NCI-H82 treated with DMSO at 0.1 percent for 48 hours (cell line): ENCODE data around the gene OR1L4.

Experiments used
- DNase-seq: peaks from one replicate; lab custom pipeline; 2025; ENCODE audit not compliant: unreplicated experiment; lab: John Stamatoyannopoulos, UW

The OR1L4 gene, protein sequence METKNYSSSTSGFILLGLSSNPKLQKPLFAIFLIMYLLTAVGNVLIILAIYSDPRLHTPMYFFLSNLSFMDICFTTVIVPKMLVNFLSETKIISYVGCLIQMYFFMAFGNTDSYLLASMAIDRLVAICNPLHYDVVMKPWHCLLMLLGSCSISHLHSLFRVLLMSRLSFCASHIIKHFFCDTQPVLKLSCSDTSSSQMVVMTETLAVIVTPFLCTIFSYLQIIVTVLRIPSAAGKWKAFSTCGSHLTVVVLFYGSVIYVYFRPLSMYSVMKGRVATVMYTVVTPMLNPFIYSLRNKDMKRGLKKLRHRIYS

DNA sequence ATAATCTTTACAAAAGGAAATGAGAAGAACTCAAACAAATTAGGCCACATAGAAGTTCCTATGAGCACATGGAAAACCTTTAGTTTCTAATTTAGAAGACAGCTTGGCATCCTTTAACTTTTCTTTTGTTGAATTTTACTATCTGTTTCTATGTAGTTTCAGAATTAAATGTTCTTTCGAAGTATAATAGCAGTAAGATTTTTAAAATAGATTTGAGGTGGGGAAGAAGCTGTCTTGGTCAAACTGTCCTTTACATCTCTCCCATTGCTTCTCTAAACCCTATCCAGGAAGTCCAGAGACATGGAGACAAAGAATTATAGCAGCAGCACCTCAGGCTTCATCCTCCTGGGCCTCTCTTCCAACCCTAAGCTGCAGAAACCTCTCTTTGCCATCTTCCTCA lies at the start of gene OR1L4:
OR1L4 (plus strand) TSS at position 301 of the 400 bp plus-strand sequence; CDS start at position 301, 0 bp downstream.
- no peak for DNase-seq

DNA sequence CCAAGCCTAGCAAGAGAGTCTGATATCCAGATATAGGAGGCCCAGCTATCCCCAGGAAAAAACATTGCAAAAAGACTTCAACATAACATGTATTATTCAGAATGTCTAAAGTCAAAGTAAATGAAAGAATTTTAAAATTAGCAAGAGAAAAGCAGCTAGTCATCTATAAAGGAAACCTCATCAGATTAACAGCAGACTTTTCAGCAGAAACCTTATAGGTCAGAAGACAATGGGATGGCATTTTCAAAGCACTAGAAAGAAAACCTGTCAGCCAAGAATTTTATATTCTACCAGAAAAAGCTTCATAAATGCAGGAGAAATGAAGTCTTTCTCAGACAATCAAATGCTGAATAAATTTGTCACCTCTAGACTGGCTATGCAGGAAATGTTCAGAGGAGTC lies 38.9 kb upstream of the OR1L4 start:
- no peak for DNase-seq

DNA sequence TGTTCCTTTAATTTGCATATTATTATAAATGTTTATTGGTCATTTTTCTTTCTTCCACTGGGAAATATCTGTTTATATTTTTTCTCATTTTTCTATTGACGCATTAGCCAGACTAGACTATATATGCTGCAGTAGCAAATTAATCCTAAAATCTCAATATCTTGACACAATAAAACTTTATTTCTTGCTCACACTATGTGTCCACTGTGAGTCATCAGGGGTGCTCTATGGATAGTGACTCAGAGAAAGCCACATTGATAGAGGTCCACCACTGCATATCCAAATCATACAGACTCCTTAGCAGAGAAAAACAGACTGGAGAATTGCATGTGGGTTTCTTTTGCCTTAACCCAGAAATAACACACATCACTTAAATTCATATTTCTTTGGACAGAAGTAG lies 28.1 kb upstream of the OR1L4 start:
- no peak for DNase-seq

DNA sequence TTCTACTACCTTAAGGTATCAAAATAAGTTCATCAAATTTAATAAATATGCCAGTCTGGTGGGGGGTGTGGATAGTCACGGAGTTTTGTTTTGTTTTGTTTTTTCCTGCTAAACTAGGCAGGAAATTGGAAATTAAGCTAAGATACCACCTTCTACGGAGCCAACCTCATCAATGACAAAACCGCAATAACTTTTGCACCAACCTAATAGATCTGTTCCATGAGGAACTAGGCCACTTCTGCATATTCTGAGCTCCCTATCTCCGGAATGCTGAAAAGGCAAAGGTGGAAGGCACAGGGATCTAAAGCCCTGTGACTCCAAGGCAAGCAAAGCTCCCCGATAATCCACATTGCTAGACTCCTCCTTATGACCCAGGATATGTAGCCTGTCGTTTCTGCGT lies 5.8 kb upstream of the OR1L4 start:
- no peak for DNase-seq

DNA sequence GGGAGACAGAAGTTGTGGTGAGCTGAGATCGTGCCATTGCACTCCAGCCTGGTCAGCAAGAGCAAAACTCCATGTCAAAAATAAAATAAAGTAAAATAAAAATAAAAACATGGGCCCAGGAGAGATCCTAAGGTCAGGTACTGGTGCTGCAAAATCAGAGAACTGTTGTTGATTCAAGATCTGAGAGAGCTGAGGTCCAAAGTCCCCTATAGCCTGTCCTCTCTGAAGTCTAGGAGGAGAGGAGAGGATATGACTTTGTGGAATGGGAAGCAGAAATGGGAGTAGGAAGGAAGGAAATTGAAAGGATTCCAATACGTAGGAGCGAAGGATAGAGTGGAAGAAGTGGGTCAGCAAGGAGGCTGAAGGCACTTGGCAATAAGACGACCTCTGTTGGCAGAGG lies 4.6 kb upstream of the OR1L4 start:
- DNase-seq, result no peak

DNA sequence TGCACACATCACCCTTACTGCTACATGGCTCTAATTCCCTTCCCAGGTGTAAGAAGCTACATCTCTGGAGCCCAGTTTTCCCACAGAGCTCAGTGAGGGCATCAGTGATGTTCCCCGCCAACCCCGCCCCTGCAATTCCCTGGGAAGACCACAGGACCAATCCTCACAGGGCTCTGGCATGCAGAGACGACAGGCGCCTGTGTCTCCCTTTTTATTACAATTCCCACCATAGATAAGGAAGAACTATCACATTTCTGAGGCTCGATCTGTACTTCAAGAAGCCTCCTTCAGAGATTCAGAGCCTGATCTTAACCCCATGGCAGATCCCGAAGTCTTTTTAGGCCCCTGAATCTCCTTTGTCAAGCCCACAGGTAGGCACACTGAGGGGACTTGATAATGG lies 18.2 kb downstream of the OR1L4 start, which contains the start of gene OR1L6:
OR1L6 (plus strand) TSS at position 301 of the 400 bp plus-strand sequence. CDS start 7,545 bp downstream, outside the sequence.
- no peak for DNase-seq

DNA sequence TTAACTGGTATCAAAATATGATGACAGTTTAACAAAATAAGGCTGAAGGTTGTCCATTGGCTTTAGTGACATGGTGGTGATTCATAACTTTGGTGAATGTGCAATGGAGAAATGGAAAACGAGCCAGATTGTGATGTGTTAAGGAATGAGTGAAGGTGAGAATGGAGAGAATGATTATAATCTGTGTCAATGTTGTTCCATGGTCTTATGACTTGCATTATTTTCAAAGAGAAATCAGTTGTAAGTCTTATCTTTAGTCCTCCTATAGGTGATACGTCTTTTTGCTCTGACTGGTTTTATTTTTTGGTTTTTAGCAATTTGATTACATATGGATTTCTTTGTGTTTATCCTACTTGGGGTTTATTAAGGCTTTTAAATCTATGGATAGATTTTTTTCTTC lies 31.0 kb downstream of the OR1L4 start:
- DNase-seq, result no peak

DNA sequence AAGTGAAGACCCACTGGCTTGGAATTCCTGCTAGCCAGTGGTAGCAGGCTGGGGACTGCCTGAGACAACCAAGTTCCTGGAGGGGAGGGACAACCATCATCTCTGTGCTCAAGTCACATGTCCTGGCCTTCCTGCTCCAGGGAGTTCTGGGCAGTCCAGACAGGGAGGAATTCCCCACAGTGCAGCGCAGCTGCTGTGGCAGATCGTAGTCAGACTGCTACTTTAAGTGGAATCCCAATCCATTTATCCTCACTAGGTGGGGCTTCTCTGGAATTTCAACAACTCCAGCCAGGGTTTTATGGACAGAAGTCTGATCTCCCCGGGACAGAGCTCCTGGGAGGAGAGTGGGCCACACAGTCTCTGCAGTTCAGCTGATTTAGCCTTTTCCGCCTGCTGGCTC lies 44.0 kb downstream of the OR1L4 start:
- DNase-seq, result no peak
